SK-N-SH (cell line): ENCODE results near the gene SMO.
A peak's percentile ranks its signal among the peaks of the same experiment; 100 is the strongest.

Experiments used
- MAX ChIP-seq: IDR thresholded peaks from 2 replicates; pipeline ENCODE4 v1.4.0; 2012; ENCODE audit warnings: low read depth
- PBX3 ChIP-seq: IDR thresholded peaks from 2 replicates; pipeline ENCODE4; 2012
- RAD21 ChIP-seq: IDR thresholded peaks from 2 replicates; pipeline ENCODE4 v1.6.1; 2012; ENCODE audit warnings: mild to moderate bottlenecking, low read length
- TF ChIP-seq, protein P1 (sequence below): fragments of 200-600 bp; sonication (generic); IDR thresholded peaks from 2 replicates; pipeline ENCODE4 v1.6.1; 2017; ENCODE audit warnings: antibody characterized with exemption, mild to moderate bottlenecking, moderate library complexity

GRCh38 chr7:129247087-129247486 is 58.7 kb downstream of the SMO start:
- TF ChIP-seq MAX (no peak), RAD21 (no peak), PBX3 (peak; percentile 42; the same call in 1 of the 2 replicates)
- TF ChIP-seq, protein P1, sequence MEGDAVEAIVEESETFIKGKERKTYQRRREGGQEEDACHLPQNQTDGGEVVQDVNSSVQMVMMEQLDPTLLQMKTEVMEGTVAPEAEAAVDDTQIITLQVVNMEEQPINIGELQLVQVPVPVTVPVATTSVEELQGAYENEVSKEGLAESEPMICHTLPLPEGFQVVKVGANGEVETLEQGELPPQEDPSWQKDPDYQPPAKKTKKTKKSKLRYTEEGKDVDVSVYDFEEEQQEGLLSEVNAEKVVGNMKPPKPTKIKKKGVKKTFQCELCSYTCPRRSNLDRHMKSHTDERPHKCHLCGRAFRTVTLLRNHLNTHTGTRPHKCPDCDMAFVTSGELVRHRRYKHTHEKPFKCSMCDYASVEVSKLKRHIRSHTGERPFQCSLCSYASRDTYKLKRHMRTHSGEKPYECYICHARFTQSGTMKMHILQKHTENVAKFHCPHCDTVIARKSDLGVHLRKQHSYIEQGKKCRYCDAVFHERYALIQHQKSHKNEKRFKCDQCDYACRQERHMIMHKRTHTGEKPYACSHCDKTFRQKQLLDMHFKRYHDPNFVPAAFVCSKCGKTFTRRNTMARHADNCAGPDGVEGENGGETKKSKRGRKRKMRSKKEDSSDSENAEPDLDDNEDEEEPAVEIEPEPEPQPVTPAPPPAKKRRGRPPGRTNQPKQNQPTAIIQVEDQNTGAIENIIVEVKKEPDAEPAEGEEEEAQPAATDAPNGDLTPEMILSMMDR: no peak
